ENCODE measurements around the gene GPATCH8.

- TF ChIP-seq POLR2A (IDR thresholded peaks at IDR 0.05; ENCODE audit: low read length) (no peak), GATA1 (IDR thresholded peaks at IDR 0.05; ENCODE audit: low read depth, low read length) (no peak)
Measured at GRCh38 chr17:44499722-44500121, 3.5 kb downstream of the GPATCH8 start.
